Activated CD8-positive, alpha-beta T cell treated with anti-CD3 and anti-CD28 coated beads for 36 hours (primary cell): ENCODE measurements around the gene ENDOU. TPM values are rescaled to one million over a fixed set of nuclear protein-coding genes. Genes with fewer than 3 reads are reported as not detected.
"Not testable (repeated sequence)": the region's sequence is repeated elsewhere in the genome, so short reads cannot be mapped to it uniquely, and the experiment has no call there.

Source experiments
- ATAC-seq: fragments of 200-7000 bp; cut with Tn5 transposase; one replicate; pipeline ENCODE4 v1.10.0; 2021; ENCODE audit warnings: mild to moderate bottlenecking, moderate library complexity
- CTCF ChIA-PET: fragments of 350-600 bp; sonication (Branson Sonifier 250); formaldehyde crosslinking; loops from one replicate; lab custom pipeline; 2021; ENCODE audit warnings: antibody characterized with exemption; lab: Charles Lee
- POLR2A ChIA-PET: fragments of 350-600 bp; sonication (Branson Sonifier 250); formaldehyde crosslinking; loops from one replicate; lab custom pipeline; 2021; ENCODE audit warnings: antibody characterized with exemption; lab: Charles Lee
- DNase-seq: peaks from one replicate; pipeline ENCODE4 v3.0.0-alpha.2; 2020
- H3K27ac Mint-ChIP-seq: one replicate; pipeline ENCODE4 v1.8.0; 2021; ENCODE audit warnings: mild to moderate bottlenecking, mixed read lengths
- H3K27me3 Mint-ChIP-seq: one replicate; pipeline ENCODE4 v1.8.0; 2021; ENCODE audit warnings: mixed read lengths
- H3K36me3 Mint-ChIP-seq: one replicate; pipeline ENCODE4 v1.8.0; 2021; ENCODE audit warnings: low read depth, mixed read lengths
- H3K4me1 Mint-ChIP-seq: one replicate; pipeline ENCODE4 v1.8.0; 2021; ENCODE audit warnings: low read depth, mixed read lengths
- H3K4me3 Mint-ChIP-seq: one replicate; pipeline ENCODE4 v1.8.0; 2021; ENCODE audit warnings: mild to moderate bottlenecking, moderate library complexity, mixed read lengths
- H3K9me3 Mint-ChIP-seq: one replicate; pipeline ENCODE4 v1.8.0; 2021; ENCODE audit warnings: mixed read lengths
- intact Hi-C: fragments of 100-400 bp; cut with micrococcal nuclease; formaldehyde crosslinking; loops from one replicate; pipeline ENCODE4 v1.10.0; 2022
- total RNA-seq, 2 experiments: library from RNA; stranded (reverse); gene quantifications; one replicate each; pipeline ENCODE4 v1.2.3, GENCODE V29; 2021
- TF ChIP-seq, protein P1 (sequence below): fragments of 200-600 bp; IDR thresholded peaks from one replicate; pipeline ENCODE4 v1.8.0; 2022; ENCODE audit warnings: antibody characterized with exemption, mild to moderate bottlenecking

ENDOU gene
- total RNA-seq, 2 experiments from 2014 or later, result not detected

DNA sequence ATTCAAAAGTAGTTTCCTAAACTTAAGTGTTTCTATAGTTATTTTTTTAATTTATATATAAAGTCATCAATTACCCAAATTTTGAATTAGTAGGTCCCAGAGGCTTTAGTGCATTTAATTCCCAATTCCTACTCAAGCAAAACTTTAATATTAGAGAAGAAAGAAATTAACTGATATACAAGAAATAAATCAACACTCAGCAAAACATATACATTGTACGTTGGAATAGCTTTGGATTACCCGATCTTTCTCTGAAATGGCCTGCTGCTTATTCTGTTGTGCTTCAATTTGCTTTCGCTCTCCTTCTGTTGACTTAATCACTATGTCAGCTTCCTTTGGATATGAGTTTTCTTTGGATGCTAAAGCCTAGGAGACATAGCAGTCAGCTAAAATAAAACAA, 37.7 kb downstream of the ENDOU start:
- intact Hi-C loops, result loop anchor here (5.0 kb wide), 1 partner anchor 655 kb away; no protein-coding TSS in a partner anchor
- ChIA-PET POLR2A (no interaction called here), CTCF (interaction anchor here (0.7 to 5.5 kb wide), 16 partner anchors 8 to 655 kb away, joined by 3 to 34 read pairs (median 4); no protein-coding TSS in a partner anchor)
- ATAC-seq (no peak), DNase-seq (no peak)
- H3K9me3 Mint-ChIP-seq, result no peaks in the 10 kb centered on the region
- H3K36me3 Mint-ChIP-seq, result peaks cover 30% of the 10 kb centered on the region
- TF ChIP-seq, protein P1, sequence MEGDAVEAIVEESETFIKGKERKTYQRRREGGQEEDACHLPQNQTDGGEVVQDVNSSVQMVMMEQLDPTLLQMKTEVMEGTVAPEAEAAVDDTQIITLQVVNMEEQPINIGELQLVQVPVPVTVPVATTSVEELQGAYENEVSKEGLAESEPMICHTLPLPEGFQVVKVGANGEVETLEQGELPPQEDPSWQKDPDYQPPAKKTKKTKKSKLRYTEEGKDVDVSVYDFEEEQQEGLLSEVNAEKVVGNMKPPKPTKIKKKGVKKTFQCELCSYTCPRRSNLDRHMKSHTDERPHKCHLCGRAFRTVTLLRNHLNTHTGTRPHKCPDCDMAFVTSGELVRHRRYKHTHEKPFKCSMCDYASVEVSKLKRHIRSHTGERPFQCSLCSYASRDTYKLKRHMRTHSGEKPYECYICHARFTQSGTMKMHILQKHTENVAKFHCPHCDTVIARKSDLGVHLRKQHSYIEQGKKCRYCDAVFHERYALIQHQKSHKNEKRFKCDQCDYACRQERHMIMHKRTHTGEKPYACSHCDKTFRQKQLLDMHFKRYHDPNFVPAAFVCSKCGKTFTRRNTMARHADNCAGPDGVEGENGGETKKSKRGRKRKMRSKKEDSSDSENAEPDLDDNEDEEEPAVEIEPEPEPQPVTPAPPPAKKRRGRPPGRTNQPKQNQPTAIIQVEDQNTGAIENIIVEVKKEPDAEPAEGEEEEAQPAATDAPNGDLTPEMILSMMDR, result no peak
- H3K4me3 Mint-ChIP-seq, result no peak overlapping the region
- H3K27me3 Mint-ChIP-seq, result no peaks in the 10 kb centered on the region
- no peak overlapping the region for H3K27ac Mint-ChIP-seq
- peaks cover 5% of the 10 kb centered on the region for H3K4me1 Mint-ChIP-seq

DNA sequence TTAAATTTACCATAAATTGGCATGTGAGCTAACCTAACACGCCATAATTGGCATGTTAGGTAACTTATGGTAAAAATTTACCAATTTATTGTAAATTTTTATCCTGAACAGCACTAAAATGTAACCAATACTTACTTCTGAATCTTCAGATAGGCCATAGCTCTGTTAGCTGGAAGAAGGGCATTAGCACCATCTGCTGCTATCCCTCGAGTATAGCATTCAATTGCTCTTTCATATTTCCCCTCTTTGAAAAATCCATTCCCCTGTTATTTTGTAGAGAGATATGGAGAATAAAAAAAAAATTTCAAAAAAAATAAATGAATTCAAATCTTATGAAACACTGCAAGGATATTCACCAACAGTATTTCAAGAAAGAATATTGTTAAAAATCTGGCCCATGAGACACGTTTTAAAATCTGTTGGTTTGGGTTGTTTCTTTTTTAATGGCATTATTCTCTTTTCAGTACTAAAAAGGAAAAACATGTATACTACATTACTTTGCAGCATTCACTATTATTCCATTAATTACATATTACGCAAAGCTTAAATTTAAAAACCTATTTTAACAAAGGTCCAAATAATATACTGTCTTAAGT, 38.5 kb downstream of the ENDOU start:
- TF ChIP-seq, protein P1, result peak; percentile 73
- Mint-ChIP-seq H3K36me3 (peaks cover 28% of the 10 kb centered on the region), H3K4me3 (no peak overlapping the region), H3K4me1 (peaks cover 5% of the 10 kb centered on the region), H3K27ac (no peak overlapping the region), H3K27me3 (no peaks in the 10 kb centered on the region), H3K9me3 (no peaks in the 10 kb centered on the region)
- intact Hi-C loops, result loop anchor here (5.0 kb wide), 1 partner anchor 654 kb away; no protein-coding TSS in a partner anchor
- DNase-seq (peak; percentile 27), ATAC-seq (peak; percentile 73)
- POLR2A ChIA-PET, result no interaction called here
- CTCF ChIA-PET, result interaction anchor here (0.7 to 5.5 kb wide), 19 partner anchors 9 to 666 kb away, joined by 3 to 34 read pairs (median 4); no protein-coding TSS in a partner anchor

DNA sequence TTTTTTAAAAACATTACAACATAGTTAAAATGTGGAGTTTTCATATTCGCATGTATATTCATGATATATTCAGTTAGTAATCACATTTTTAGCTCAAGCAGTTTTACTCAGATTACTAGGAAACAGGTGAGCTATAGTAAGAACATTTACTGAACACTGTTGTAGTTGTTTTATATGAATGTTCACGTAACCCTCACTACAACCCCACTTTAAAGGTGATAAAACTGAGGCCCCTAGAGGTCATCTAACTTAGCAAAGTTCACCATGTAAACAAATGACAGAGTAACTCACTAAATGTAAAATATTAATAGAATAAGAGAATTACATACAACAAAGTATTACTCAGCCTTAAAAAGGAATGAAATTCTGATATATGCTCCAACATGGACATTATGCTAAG, 45.5 kb downstream of the ENDOU start:
- CTCF ChIA-PET, result interaction anchor here (2.3 kb wide), 1 partner anchor 43 kb away, joined by 10 read pairs; no protein-coding TSS in a partner anchor
- Mint-ChIP-seq H3K36me3 (peaks cover 62% of the 10 kb centered on the region), H3K27me3 (no peaks in the 10 kb centered on the region), H3K9me3 (no peaks in the 10 kb centered on the region), H3K27ac (no peak overlapping the region), H3K4me1 (peaks cover 15% of the 10 kb centered on the region), H3K4me3 (no peak overlapping the region)
- DNase-seq, result no peak
- intact Hi-C loops, result no loop called here
- POLR2A ChIA-PET, result no interaction called here
- no peak for ATAC-seq
- TF ChIP-seq, protein P1, result no peak

DNA sequence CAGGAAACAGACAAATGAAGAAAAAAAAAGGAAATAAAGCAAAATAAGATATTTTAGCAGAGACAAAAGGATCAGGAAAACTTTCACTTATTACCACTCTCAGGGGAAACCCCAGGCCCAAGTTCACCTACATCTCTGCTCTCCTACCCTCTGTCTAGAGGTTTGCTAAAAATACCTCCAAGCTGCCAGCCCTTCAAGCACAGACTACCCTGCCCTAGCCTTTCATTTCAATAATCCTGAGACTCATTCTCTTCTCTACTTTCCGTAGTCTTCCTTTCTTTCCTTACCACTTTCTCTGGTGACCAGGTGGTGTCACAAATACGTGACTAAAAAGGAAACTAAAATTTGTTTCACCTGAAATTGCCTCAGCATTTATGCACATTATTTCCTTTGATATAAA, 53.2 kb downstream of the ENDOU start:
- H3K9me3 Mint-ChIP-seq, result no peaks in the 10 kb centered on the region
- no peak overlapping the region for H3K4me3 Mint-ChIP-seq
- no peaks in the 10 kb centered on the region for H3K27me3 Mint-ChIP-seq
- H3K36me3 Mint-ChIP-seq, result peaks cover 56% of the 10 kb centered on the region
- intact Hi-C loops, result no loop called here
- ATAC-seq (no peak), DNase-seq (no peak)
- TF ChIP-seq, protein P1, result no peak
- ChIA-PET POLR2A (no interaction called here), CTCF (interaction anchor here (1.4 kb wide), 1 partner anchor 18 kb away, joined by 7 read pairs; no protein-coding TSS in a partner anchor)
- peaks cover 22% of the 10 kb centered on the region for H3K4me1 Mint-ChIP-seq
- H3K27ac Mint-ChIP-seq, result no peak overlapping the region

DNA sequence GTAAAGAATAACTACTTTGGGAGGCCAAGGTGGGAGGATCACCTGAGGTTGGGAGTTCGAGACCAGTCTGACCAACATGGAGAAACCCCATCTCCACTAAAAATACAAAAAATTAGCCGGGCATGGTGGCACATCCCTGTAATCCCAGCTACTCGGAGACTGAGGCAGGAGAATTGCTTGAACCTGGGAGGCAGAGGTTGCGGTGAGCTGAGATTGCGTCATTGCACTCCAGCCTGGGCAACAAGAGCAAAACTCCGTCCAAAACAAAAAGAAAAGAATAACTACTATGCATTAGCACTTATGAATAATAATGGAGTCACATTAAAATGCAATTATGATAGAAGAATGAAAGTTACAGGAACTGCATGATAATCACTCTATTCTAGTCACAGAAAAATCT, 57.4 kb downstream of the ENDOU start:
- H3K36me3 Mint-ChIP-seq, result peaks cover 40% of the 10 kb centered on the region
- intact Hi-C loops, result not testable (repeated sequence)
- CTCF ChIA-PET, result interaction anchor here (1.3 to 3.1 kb wide), 4 partner anchors 10 to 172 kb away, joined by 3 to 21 read pairs (median 5); no protein-coding TSS in a partner anchor

More for the DNA sequence above, 57.4 kb downstream of the ENDOU start:
- H3K4me3 Mint-ChIP-seq, H3K27ac Mint-ChIP-seq, H3K27me3 Mint-ChIP-seq, H3K9me3 Mint-ChIP-seq, DNase-seq, ATAC-seq: not testable (repeated sequence)
- POLR2A ChIA-PET, result interaction anchor here (1.3 kb wide), 1 partner anchor 10 kb away, joined by 4 read pairs; no protein-coding TSS in a partner anchor
- peaks cover 12% of the 10 kb centered on the region for H3K4me1 Mint-ChIP-seq

Other genes starting within 250 kb of the ENDOU start
- 10 to 100 TPM; 42.0 to 42.5 TPM for gene RPAP3, start 19.5 kb downstream of the ENDOU start, total RNA-seq
- gene RAPGEF3, start 33.4 kb upstream of the ENDOU start, total RNA-seq, result under 1 TPM; 0.56 to 0.58 TPM
- 10 to 100 TPM in 1 of 2 experiments, 1 to 10 TPM in 1; 8.8 to 10.2 TPM for gene SLC48A1, start 47.7 kb upstream of the ENDOU start, total RNA-seq
- 100 to 1,000 TPM; 373 to 382 TPM for gene HDAC7, start 94.4 kb upstream of the ENDOU start, total RNA-seq
- gene VDR, start 179.5 kb upstream of the ENDOU start, total RNA-seq, result 10 to 100 TPM; 84.6 to 86.4 TPM
- 100 to 1,000 TPM; 148 to 158 TPM for gene TMEM106C, start 238.1 kb upstream of the ENDOU start, total RNA-seq